ENCODE data around the gene DCLK2. TPM values are rescaled to one million over a fixed set of nuclear protein-coding genes. Genes with fewer than 3 reads are reported as not detected.

DCLK2 gene
- total and polyA plus RNA-seq, 2 of the 8 experiments (the other 6 are each of a cell fraction or from before 2014, with no cell fraction given): 0.32 to 0.37 TPM

- TF ChIP-seq, protein P1, sequence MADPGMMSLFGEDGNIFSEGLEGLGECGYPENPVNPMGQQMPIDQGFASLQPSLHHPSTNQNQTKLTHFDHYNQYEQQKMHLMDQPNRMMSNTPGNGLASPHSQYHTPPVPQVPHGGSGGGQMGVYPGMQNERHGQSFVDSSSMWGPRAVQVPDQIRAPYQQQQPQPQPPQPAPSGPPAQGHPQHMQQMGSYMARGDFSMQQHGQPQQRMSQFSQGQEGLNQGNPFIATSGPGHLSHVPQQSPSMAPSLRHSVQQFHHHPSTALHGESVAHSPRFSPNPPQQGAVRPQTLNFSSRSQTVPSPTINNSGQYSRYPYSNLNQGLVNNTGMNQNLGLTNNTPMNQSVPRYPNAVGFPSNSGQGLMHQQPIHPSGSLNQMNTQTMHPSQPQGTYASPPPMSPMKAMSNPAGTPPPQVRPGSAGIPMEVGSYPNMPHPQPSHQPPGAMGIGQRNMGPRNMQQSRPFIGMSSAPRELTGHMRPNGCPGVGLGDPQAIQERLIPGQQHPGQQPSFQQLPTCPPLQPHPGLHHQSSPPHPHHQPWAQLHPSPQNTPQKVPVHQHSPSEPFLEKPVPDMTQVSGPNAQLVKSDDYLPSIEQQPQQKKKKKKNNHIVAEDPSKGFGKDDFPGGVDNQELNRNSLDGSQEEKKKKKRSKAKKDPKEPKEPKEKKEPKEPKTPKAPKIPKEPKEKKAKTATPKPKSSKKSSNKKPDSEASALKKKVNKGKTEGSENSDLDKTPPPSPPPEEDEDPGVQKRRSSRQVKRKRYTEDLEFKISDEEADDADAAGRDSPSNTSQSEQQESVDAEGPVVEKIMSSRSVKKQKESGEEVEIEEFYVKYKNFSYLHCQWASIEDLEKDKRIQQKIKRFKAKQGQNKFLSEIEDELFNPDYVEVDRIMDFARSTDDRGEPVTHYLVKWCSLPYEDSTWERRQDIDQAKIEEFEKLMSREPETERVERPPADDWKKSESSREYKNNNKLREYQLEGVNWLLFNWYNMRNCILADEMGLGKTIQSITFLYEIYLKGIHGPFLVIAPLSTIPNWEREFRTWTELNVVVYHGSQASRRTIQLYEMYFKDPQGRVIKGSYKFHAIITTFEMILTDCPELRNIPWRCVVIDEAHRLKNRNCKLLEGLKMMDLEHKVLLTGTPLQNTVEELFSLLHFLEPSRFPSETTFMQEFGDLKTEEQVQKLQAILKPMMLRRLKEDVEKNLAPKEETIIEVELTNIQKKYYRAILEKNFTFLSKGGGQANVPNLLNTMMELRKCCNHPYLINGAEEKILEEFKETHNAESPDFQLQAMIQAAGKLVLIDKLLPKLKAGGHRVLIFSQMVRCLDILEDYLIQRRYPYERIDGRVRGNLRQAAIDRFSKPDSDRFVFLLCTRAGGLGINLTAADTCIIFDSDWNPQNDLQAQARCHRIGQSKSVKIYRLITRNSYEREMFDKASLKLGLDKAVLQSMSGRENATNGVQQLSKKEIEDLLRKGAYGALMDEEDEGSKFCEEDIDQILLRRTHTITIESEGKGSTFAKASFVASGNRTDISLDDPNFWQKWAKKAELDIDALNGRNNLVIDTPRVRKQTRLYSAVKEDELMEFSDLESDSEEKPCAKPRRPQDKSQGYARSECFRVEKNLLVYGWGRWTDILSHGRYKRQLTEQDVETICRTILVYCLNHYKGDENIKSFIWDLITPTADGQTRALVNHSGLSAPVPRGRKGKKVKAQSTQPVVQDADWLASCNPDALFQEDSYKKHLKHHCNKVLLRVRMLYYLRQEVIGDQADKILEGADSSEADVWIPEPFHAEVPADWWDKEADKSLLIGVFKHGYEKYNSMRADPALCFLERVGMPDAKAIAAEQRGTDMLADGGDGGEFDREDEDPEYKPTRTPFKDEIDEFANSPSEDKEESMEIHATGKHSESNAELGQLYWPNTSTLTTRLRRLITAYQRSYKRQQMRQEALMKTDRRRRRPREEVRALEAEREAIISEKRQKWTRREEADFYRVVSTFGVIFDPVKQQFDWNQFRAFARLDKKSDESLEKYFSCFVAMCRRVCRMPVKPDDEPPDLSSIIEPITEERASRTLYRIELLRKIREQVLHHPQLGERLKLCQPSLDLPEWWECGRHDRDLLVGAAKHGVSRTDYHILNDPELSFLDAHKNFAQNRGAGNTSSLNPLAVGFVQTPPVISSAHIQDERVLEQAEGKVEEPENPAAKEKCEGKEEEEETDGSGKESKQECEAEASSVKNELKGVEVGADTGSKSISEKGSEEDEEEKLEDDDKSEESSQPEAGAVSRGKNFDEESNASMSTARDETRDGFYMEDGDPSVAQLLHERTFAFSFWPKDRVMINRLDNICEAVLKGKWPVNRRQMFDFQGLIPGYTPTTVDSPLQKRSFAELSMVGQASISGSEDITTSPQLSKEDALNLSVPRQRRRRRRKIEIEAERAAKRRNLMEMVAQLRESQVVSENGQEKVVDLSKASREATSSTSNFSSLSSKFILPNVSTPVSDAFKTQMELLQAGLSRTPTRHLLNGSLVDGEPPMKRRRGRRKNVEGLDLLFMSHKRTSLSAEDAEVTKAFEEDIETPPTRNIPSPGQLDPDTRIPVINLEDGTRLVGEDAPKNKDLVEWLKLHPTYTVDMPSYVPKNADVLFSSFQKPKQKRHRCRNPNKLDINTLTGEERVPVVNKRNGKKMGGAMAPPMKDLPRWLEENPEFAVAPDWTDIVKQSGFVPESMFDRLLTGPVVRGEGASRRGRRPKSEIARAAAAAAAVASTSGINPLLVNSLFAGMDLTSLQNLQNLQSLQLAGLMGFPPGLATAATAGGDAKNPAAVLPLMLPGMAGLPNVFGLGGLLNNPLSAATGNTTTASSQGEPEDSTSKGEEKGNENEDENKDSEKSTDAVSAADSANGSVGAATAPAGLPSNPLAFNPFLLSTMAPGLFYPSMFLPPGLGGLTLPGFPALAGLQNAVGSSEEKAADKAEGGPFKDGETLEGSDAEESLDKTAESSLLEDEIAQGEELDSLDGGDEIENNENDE (IDR thresholded peaks at IDR 0.05; ENCODE audit: insufficient replicate concordance, low read length): no peak
- TF ChIP-seq BACH1 (IDR thresholded peaks at IDR 0.05; ENCODE audit: low read length): no peak
Measured at GRCh38 chr4:150192986-150193385, 114.7 kb downstream of the DCLK2 start (continued).
